Lung (tissue), 12 donors: ENCODE data around the gene HBD. TPM values are rescaled to one million over a fixed set of nuclear protein-coding genes. Genes with fewer than 3 reads are reported as not detected.

Experiments used
- ATAC-seq: fragments of 200-7000 bp; cut with Tn5 transposase; one replicate; pipeline ENCODE4 v1.9.1; 2020; ENCODE audit warnings: moderate number of reproducible peaks; ENCODE audit not compliant: insufficient read depth, low FRiP score
- DNase-seq, 3 donors: peaks; one replicate each; pipeline ENCODE4 v3.0.0-alpha.2; 2013 to 2017
- H3K27ac ChIP-seq, 2 donors: one replicate each; pipeline ENCODE4 v1.5.1; 2013; ENCODE audit warnings: mild to moderate bottlenecking in 2 of 2, moderate library complexity in 2 of 2, control low read depth in 1 of 2, inconsistent platforms in 1 of 2, low read depth in 1 of 2, low read length in 1 of 2
- H3K27me3 ChIP-seq, 3 donors: one replicate each; pipeline ENCODE4 v1.5.1; 2013; ENCODE audit warnings: low read length in 2 of 3; ENCODE audit not compliant: control insufficient read depth in 3 of 3, insufficient read depth in 3 of 3
- H3K36me3 ChIP-seq, 4 donors: one replicate each; pipeline ENCODE4 v1.5.1; 2013; ENCODE audit warnings: low read length in 4 of 4, mild to moderate bottlenecking in 1 of 4, moderate library complexity in 1 of 4; ENCODE audit not compliant: control insufficient read depth in 4 of 4, insufficient read depth in 4 of 4
- H3K4me1 ChIP-seq, 5 donors: one replicate each; pipeline ENCODE4 v1.5.1; 2013; ENCODE audit warnings: low read length in 5 of 5, mild to moderate bottlenecking in 2 of 5, moderate library complexity in 1 of 5; ENCODE audit not compliant: control insufficient read depth in 5 of 5, insufficient read depth in 5 of 5
- H3K4me3 ChIP-seq: one replicate; pipeline ENCODE4 v1.5.1; 2013; ENCODE audit warnings: mild to moderate bottlenecking, control low read depth, moderate library complexity
- H3K9ac ChIP-seq, 2 donors: one replicate each; pipeline ENCODE4 v1.5.1; 2013; ENCODE audit warnings: low read length in 2 of 2, control low read depth in 1 of 2; ENCODE audit not compliant: insufficient read depth in 1 of 2
- H3K9me3 ChIP-seq, 4 donors: one replicate each; pipeline ENCODE4 v1.5.1; 2013; ENCODE audit warnings: low read length in 3 of 4, mild to moderate bottlenecking in 1 of 4, moderate library complexity in 1 of 4; ENCODE audit not compliant: control insufficient read depth in 4 of 4, insufficient read depth in 3 of 4
- CTCF ChIP-seq: IDR thresholded peaks from 2 replicates; pipeline ENCODE4 v1.5.1; 2012; ENCODE audit warnings: mild to moderate bottlenecking; ENCODE audit errors: control extremely low read depth, extremely low read depth
- WGBS, 2 donors: extraction: QIAGEN DNeasy Blood & Tissue Kit; methylation state at CpG; one replicate each; pipeline ENCODE4 v1.1.7; 2013; 5-methylcytosine and 5-hydroxymethylcytosine counted together
- polyA plus RNA-seq, 2 donors: library from polyadenylated mRNA; stranded (reverse); fragments of 200-250 nt; gene quantifications; one replicate each; pipeline ENCODE4 v1.2.1, GENCODE V29; 2013
- total RNA-seq, 2 donors: library from RNA; depleted of rRNA in 1 of 2; stranded (reverse); fragments of >200 nt in 1 of 2; gene quantifications; one replicate each; pipeline ENCODE4 v1.2.1, GENCODE V29; 2014 to 2021
- donor health status: control.
- donor health status: control.
- donor health status: Bipolar disorder and iron deficiency.
- donor health status: healthy.
- donor health status: DM: yes; HTN: yes; CAD: no.

HBD gene
- total and polyA plus RNA-seq, 4 donors, result 0.24 to 1.1 (median 0.66) TPM; not detected in 1

- no peak overlapping the region for H3K27ac ChIP-seq
- ATAC-seq (no peak), DNase-seq (no peak)
- no peaks in the 10 kb centered on the region for H3K9me3 ChIP-seq
- TF ChIP-seq CTCF, result no peak
- no peaks in the 10 kb centered on the region for H3K36me3 ChIP-seq
- peaks cover 0 to 2% (median 0%) of the 10 kb centered on the region in 3 donors for H3K27me3 ChIP-seq
- no peak overlapping the region for H3K9ac ChIP-seq
- H3K4me3 ChIP-seq, result no peak overlapping the region
- WGBS, 2 donors, result 67 to 68% methylated on average over 6 of the region's 6 CpGs
- H3K4me1 ChIP-seq, result no peaks in the 10 kb centered on the region
Measured at GRCh38 chr11:5246772-5247471, 12.6 kb upstream of the HBD start.

GRCh38 chr11:5245155-5245554 lies 10.9 kb upstream of the HBD start:
- no peak for TF ChIP-seq CTCF
- no peak overlapping the region for H3K4me3 ChIP-seq
- H3K9me3 ChIP-seq, result no peaks in the 10 kb centered on the region
- no peaks in the 10 kb centered on the region for H3K36me3 ChIP-seq
- WGBS, 2 donors, result 66 to 76% methylated on average over 2 of the region's 2 CpGs
- H3K27me3 ChIP-seq, result peaks cover 0 to 4% (median 0%) of the 10 kb centered on the region in 3 donors
- no peak overlapping the region for H3K9ac ChIP-seq
- no peaks in the 10 kb centered on the region for H3K4me1 ChIP-seq
- no peak overlapping the region for H3K27ac ChIP-seq
- DNase-seq (no peak), ATAC-seq (no peak)

GRCh38 chr11:5243816-5244180 lies 9.5 kb upstream of the HBD start:
- peaks cover 0 to 4% (median 0%) of the 10 kb centered on the region in 3 donors for H3K27me3 ChIP-seq
- ATAC-seq, result no peak
- no peaks in the 10 kb centered on the region for H3K4me1 ChIP-seq
- no peaks in the 10 kb centered on the region for H3K9me3 ChIP-seq
- H3K9ac ChIP-seq, result no peak overlapping the region
- H3K36me3 ChIP-seq, result no peaks in the 10 kb centered on the region
- 80 to 90% methylated on average over 4 of the region's 4 CpGs for WGBS, 2 donors
- DNase-seq, result no peak
- H3K4me3 ChIP-seq, result no peak overlapping the region
- H3K27ac ChIP-seq, result no peak overlapping the region
- TF ChIP-seq CTCF, result no peak
